Measurements from ENCODE around the gene MRPS15.
A peak's percentile ranks its signal among the peaks of the same experiment; 100 is the strongest.

MRPS15 gene

DNA sequence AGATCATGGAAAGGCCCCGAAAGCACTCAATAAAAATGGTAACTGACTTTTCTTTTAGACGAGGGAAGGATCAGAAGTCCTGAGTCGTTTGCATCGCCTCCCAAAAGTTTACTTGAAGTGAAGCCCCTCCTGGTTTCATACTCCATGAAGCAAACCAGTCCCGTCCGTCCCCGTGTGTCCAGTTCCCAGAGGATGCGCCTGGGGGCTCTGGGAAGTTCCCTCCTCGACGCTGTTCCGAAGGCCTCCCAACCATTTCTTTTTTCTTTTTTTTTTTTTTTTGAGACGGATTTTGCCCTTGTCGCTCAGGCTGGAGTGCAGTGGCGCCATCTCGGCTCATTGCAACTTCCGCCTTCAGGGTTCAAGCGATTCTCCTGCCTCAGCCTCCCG lies 13.3 kb downstream of the MRPS15 start:
- ATAC-seq (ENCODE audit: insufficient read depth, low read depth) (no peak), DNase-seq (no peak)
- H2AFZ ChIP-seq (ENCODE audit: low read depth, low read length): peak overlapping the region; percentile 95
- H3K9me3 ChIP-seq (ENCODE audit: insufficient read depth, low read length, severe bottlenecking): no peaks in the 10 kb centered on the region
- H3K4me1 ChIP-seq (ENCODE audit: insufficient read depth, low read length): peaks cover 25% of the 10 kb centered on the region
- H3K79me2 ChIP-seq (ENCODE audit: insufficient read depth, low read length): peaks cover 4% of the 10 kb centered on the region
- H3K9ac ChIP-seq (ENCODE audit: low read depth, low read length): peak overlapping the region; percentile 72
- H4K20me1 ChIP-seq (ENCODE audit: insufficient read depth, low read length): no peaks in the 10 kb centered on the region
- peak overlapping the region; percentile 77 for H3K4me2 ChIP-seq (ENCODE audit: insufficient read depth, low read length)
- TF ChIP-seq, protein P1, sequence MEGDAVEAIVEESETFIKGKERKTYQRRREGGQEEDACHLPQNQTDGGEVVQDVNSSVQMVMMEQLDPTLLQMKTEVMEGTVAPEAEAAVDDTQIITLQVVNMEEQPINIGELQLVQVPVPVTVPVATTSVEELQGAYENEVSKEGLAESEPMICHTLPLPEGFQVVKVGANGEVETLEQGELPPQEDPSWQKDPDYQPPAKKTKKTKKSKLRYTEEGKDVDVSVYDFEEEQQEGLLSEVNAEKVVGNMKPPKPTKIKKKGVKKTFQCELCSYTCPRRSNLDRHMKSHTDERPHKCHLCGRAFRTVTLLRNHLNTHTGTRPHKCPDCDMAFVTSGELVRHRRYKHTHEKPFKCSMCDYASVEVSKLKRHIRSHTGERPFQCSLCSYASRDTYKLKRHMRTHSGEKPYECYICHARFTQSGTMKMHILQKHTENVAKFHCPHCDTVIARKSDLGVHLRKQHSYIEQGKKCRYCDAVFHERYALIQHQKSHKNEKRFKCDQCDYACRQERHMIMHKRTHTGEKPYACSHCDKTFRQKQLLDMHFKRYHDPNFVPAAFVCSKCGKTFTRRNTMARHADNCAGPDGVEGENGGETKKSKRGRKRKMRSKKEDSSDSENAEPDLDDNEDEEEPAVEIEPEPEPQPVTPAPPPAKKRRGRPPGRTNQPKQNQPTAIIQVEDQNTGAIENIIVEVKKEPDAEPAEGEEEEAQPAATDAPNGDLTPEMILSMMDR (IDR thresholded peaks at IDR 0.05; ENCODE audit: borderline replicate concordance, extremely low read depth, low read length, poor library complexity, severe bottlenecking): no peak
- TF ChIP-seq EZH2 (IDR thresholded peaks at IDR 0.05; ENCODE audit: borderline replicate concordance, low read depth, low read length, severe bottlenecking): no peak
- H3K27ac ChIP-seq (ENCODE audit: low read length): peak overlapping the region; percentile 75
- H3K27me3 ChIP-seq (ENCODE audit: insufficient read depth, low read length, poor library complexity): no peaks in the 10 kb centered on the region
- peak overlapping the region; percentile 36 to 75 for H3K4me3 ChIP-seq (ENCODE audit: low read depth in 1 of 2, low read length in 2 of 2)
- peaks cover 17% of the 10 kb centered on the region for H3K36me3 ChIP-seq (ENCODE audit: insufficient read depth, low read length)

DNA sequence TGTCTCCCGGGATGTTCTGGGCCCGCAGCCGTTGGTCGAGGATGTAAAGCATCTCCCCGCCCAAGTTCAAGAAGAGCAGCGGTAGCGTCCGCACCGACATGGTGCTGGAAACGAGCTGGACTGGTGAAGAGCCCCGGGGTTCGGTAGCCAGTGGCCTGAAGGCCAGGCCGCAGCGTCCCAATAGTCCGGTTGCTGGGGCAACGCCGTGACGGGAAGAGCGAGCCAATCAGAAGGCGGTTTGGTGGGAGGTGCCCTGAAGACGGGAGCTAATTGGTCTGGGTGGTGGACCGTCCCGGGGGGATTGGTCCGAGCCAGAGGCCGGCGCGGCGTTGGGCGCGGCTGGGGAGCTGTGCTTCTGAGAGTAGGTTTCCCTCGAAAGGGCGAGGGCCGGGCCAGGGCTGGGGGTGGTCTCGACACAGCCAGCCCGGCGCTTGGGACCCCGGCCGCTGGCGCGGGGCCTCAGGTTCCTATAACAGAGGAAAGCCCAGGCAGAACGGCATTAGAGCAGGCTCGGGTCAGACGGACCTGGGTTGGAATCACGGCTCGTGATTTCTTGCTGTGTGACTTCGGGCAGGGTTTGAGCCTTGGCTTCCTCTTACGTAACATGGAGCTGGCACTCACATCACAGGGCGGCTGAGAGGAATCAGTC lies 13.8 kb downstream of the MRPS15 start, which contains the start of gene OSCP1:
Gene OSCP1, minus strand, starts transcription at position 182 of the 649 bp plus-strand sequence. Its CDS starts 82 bp downstream, at position 100.
- Histone ChIP-seq H2AFZ (ENCODE audit: low read depth, low read length) (peak within 1 kb of the TSS; percentile 95), H3K79me2 (ENCODE audit: insufficient read depth, low read length) (peaks cover 4% of the 10 kb centered on the region), H3K4me3 (ENCODE audit: low read depth in 1 of 2, low read length in 2 of 2) (peak within 1 kb of the TSS; percentile 36 to 75), H3K9me3 (ENCODE audit: insufficient read depth, low read length, severe bottlenecking) (no peaks in the 10 kb centered on the region), H4K20me1 (ENCODE audit: insufficient read depth, low read length) (no peaks in the 10 kb centered on the region), H3K36me3 (ENCODE audit: insufficient read depth, low read length) (peaks cover 12% of the 10 kb centered on the region), H3K9ac (ENCODE audit: low read depth, low read length) (peak within 1 kb of the TSS; percentile 72), H3K27me3 (ENCODE audit: insufficient read depth, low read length, poor library complexity) (no peaks in the 10 kb centered on the region), H3K4me1 (ENCODE audit: insufficient read depth, low read length) (peaks cover 25% of the 10 kb centered on the region), H3K27ac (ENCODE audit: low read length) (peak within 1 kb of the TSS; percentile 75), H3K4me2 (ENCODE audit: insufficient read depth, low read length) (peak within 1 kb of the TSS; percentile 77)
- DNase-seq: peak; percentile 89
- TF ChIP-seq EZH2 (IDR thresholded peaks at IDR 0.05; ENCODE audit: borderline replicate concordance, low read depth, low read length, severe bottlenecking): no peak
- TF ChIP-seq, protein P1 (IDR thresholded peaks at IDR 0.05; ENCODE audit: borderline replicate concordance, extremely low read depth, low read length, poor library complexity, severe bottlenecking): no peak
- peak; percentile 98 for ATAC-seq (ENCODE audit: insufficient read depth, low read depth)

DNA sequence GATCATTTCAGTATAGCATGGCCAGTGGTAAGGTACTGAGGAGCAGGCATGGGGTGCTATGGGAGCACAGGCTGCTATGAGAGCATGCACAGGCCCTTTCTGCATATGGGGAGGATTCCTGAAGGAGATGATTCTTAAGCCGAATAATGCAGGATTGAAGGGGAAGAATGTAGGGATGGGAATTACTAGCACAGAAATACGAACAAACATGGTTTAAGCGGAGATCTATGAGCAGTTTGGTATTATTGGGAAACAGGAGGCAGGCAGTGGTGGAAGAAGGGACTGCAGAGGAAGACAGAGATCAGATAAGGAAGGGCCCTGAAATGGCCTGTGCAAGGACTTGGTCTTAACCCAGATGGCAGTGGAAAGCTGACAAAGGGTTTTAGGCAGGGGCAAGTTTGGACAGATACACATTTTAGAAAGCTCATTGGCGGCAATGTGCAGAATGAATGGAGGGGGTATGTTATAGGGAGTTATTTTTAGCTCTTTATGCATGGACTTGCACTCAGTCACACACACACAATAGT lies 15.6 kb downstream of the MRPS15 start:
- Histone ChIP-seq H3K9me3 (ENCODE audit: insufficient read depth, low read length, severe bottlenecking) (no peaks in the 10 kb centered on the region), H3K4me3 (ENCODE audit: low read depth in 1 of 2, low read length in 2 of 2) (no peak overlapping the region), H3K4me1 (ENCODE audit: insufficient read depth, low read length) (peaks cover 25% of the 10 kb centered on the region), H3K27ac (ENCODE audit: low read length) (no peak overlapping the region), H3K27me3 (ENCODE audit: insufficient read depth, low read length, poor library complexity) (no peaks in the 10 kb centered on the region), H3K9ac (ENCODE audit: low read depth, low read length) (no peak overlapping the region), H3K4me2 (ENCODE audit: insufficient read depth, low read length) (no peak overlapping the region), H4K20me1 (ENCODE audit: insufficient read depth, low read length) (no peaks in the 10 kb centered on the region), H3K79me2 (ENCODE audit: insufficient read depth, low read length) (peaks cover 4% of the 10 kb centered on the region), H2AFZ (ENCODE audit: low read depth, low read length) (no peak overlapping the region), H3K36me3 (ENCODE audit: insufficient read depth, low read length) (no peaks in the 10 kb centered on the region)
- TF ChIP-seq, protein P1 (IDR thresholded peaks at IDR 0.05; ENCODE audit: borderline replicate concordance, extremely low read depth, low read length, poor library complexity, severe bottlenecking): no peak
- TF ChIP-seq EZH2 (IDR thresholded peaks at IDR 0.05; ENCODE audit: borderline replicate concordance, low read depth, low read length, severe bottlenecking): no peak
- DNase-seq: no peak
- no peak for ATAC-seq (ENCODE audit: insufficient read depth, low read depth)

Data from DND-41 (cell line).